ENCODE results near the gene CENPU.

Gene CENPU

GRCh38 chr4:184702114-184702513 is 31.8 kb downstream of the CENPU start:
- DNase-seq = no peak

GRCh38 chr4:184699941-184700340 is 34.0 kb downstream of the CENPU start:
- DNase-seq = no peak

- no peak for DNase-seq
Observed at GRCh38 chr4:184697956-184698355, 35.9 kb downstream of the CENPU start.

DNA sequence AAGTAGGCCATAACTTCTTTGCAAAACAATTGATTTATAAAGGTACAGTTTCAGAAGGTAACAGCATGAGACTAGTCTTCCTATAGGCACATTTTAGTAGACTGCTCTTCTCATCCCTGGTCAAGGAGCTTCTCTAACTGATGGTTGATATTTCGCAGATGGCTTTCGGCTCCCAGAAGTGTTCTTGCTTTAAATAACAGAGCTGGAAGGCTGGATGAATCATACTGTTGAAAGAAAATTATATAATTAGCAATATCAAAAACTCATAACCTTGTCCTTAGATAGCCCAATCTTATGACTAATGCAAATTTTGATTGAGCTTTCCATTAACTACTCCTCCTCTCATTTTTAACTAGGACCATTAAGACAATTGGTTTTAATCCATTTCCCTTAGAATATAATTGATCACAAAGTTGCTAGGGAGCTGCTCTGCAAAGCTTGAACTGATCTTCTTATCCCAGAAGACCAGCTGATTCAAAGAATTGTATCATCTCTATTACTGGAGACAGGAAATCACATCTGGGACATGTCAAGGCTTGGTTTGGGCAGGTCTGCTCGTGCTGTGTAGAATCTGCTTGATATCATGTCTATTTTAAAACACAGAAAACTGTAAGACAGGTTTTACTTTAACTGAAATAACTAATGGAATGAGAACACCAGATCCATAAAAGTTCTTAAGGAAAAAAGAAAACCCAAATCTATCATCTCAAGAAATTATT is 38.6 kb downstream of the CENPU start:
- DNase-seq = no peak

- no peak for DNase-seq
Observed at GRCh38 chr4:184694412-184694956, 39.4 kb downstream of the CENPU start.

- no peak for DNase-seq
Observed at GRCh38 chr4:184693056-184693455, 40.8 kb downstream of the CENPU start.

DNA sequence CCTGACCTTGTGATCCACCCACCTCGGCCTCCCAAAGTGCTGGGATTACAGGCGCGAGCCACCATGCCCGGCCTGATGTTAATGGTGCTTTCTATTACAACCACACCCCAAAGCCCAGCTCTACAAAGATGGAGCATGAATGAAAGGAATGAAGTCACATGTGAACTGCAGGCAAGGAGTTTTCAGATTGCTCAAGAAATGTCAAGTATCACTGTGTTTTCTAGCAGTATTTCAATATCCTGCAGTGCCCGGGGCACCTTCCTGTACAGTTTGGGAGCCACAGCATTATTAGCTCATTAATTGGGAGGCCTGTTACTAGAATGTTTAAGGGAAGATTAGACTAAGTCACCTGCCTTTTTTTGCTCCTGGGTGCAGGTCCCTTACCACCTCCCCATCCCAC is 44.2 kb downstream of the CENPU start:
- no peak for DNase-seq

GRCh38 chr4:184688447-184688846 is 45.4 kb downstream of the CENPU start:
- DNase-seq = peak; percentile 74

- no peak for DNase-seq
Observed at GRCh38 chr4:184688005-184688404, 45.9 kb downstream of the CENPU start.

- no peak for DNase-seq
Observed at GRCh38 chr4:184684491-184685189, 49.3 kb downstream of the CENPU start.

DNA sequence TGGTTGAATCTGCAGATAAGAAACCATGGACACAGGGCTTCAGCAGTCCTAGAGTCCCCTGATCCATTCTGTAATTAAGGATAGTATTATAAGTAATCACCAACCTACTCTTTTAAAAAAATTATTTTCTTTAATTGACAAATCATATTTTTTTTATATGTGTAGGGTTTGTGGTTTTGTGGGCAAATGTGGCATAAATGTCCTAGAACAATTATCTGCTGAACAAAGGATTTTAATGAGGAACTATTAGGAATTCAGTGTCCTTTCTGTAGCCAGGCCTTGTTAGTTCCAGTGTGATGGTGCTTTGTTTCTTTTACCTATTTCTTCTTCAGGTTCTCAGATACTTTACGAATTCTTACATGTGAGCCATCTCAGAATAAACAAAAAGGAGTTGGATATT is 52.0 kb downstream of the CENPU start:
- DNase-seq = no peak

GRCh38 chr4:184680698-184681097 is 53.2 kb downstream of the CENPU start:
- no peak for DNase-seq

DNA sequence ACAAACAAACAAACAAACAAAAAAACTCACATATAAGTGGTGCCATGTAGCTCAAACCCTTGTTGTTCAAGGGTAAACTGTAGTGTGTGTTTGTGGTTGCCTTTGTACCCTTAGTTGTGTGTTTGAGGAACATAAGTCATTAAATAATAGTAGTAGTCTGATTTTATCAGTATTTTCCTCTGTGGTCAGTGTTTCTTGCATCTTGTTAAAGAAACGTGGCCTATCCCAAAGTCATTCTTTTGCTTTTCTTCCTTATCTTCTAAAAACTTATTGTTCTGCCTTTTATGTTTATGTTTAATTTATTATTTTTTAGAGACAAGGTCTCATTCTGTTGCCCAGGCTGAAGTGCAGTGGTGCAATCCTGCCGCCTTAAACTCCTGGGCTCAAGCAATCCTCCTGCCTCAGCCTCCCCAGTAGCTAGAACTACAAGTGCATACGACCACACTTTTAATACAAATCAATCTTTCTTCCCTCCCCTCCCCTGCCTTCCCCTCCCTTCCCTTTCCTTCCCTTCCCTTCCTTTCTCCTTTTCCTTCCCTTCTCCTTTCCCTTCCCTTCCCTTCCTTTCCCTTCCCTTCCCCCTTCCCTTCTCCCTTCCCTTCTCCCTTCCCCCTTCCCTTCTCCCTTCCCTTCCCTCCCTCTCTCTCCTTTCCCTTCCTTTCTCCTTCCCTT is 57.9 kb downstream of the CENPU start:
- DNase-seq = no peak

- no peak for DNase-seq
Observed at GRCh38 chr4:184675018-184675417, 58.9 kb downstream of the CENPU start.

- DNase-seq = no peak
Observed at GRCh38 chr4:184674011-184674410, 59.9 kb downstream of the CENPU start.

DNA sequence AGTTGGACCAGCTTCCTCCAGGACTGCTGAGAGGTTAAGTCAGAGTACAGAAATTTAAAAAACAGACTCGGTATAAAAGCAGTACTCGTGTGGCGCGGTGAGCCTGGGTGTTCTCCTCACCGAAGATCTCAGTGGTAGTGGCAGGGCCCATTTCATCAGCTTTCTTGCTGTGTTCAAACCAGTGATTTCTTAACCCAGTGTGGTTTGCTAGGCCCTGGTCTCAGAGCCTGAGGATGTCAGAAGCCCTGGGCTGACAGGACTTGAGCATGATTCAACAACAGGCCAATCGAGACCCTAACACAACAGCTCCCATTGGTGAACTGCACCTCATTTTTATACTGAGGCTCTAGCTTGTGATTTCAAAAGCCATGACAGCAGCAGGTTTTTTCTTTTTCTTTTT is 61.2 kb downstream of the CENPU start:
- DNase-seq = no peak

DNA sequence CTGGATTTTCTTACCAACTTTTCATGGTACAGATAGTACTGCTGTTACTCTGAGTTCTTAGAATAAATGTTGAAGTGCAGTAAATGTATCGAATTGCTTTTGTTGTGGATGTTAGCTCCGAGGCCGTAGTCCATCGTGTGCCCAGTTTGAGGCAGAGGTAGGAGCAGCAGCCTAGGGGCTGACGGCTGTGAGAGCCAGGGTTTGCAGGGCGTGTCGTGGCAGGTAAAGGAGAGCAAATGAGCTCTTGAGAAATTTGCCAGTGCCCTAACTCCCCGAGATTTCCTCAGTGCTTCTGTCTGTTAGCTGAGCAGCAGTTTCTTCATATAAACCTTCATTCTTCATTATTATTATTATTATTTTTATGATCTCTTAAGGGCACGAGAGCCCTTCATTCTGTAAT is 62.8 kb downstream of the CENPU start:
- no peak for DNase-seq

GRCh38 chr4:184669251-184669650 is 64.6 kb downstream of the CENPU start:
- peak; percentile 1 for DNase-seq

GRCh38 chr4:184668511-184669114 is 65.3 kb downstream of the CENPU start:
- DNase-seq = no peak

DNA sequence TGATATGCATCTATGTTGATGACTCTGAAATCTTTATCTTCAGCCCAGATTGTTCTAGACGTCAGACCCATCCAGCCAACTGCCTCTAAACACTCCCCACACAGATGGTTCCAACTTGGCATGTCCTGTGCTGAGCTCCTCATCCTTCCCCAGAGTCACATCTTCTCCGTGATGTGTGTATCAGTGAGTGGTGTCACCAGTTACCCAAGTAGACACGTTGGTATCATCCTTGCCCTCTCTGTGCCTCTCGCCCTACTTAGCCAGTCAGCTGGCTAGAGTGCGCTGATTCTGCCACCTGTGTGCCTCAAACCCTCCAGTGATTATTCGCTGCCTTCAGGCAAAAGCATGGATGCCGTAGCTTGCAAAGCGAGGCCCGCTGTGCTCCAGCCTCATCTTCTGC is 65.8 kb downstream of the CENPU start:
- DNase-seq = no peak

GRCh38 chr4:184666670-184667069 is 67.2 kb downstream of the CENPU start:
- DNase-seq = no peak

GRCh38 chr4:184664445-184665210 is 69.3 kb downstream of the CENPU start:
- DNase-seq = no peak

DNA sequence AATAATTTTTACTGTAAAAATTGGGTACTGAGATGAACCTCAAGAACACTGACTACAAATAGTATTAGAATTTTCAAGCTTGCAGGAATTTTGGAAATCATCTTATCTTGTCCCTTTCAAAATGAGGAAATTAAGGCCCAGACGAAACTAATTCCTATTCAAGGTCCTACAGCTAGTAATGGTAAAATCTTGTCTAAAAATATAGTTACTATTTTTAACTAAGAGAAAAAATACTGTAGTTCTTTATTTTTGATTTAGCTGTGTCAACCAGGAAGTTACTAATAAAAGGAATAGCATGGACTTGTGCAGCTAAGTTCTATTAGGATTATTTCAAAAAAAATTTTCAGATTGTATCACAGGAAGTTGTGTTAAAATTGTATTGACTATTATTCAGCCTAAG is 71.7 kb downstream of the CENPU start:
- DNase-seq = no peak

All from NCI-H69 (cell line).